Activated naive CD8-positive, alpha-beta T cell treated with anti-CD3 and anti-CD28 coated beads, Interleukin-2, amount 50 U/mL, for 24 hours (primary cell): ENCODE results near the gene LAMP1.

Experiments
- ATAC-seq: fragments of 150-1000 bp; cut with Tn5 transposase; one replicate; pipeline ENCODE4 v1.10.0; 2021
- DNase-seq: peaks from one replicate; pipeline ENCODE4 v3.0.0; 2021
- H3K27ac Mint-ChIP-seq: one replicate; pipeline ENCODE4 v1.8.0; 2021; ENCODE audit warnings: mild to moderate bottlenecking, mixed read lengths
- H3K27me3 Mint-ChIP-seq: one replicate; pipeline ENCODE4 v1.8.0; 2021; ENCODE audit warnings: mixed read lengths
- H3K36me3 Mint-ChIP-seq: one replicate; pipeline ENCODE4 v1.8.0; 2021; ENCODE audit warnings: low read depth, mixed read lengths
- H3K4me1 Mint-ChIP-seq: one replicate; pipeline ENCODE4 v1.8.0; 2021; ENCODE audit warnings: mixed read lengths
- H3K4me3 Mint-ChIP-seq: one replicate; pipeline ENCODE4 v1.8.0; 2021; ENCODE audit warnings: mild to moderate bottlenecking, moderate library complexity, mixed read lengths
- H3K9me3 Mint-ChIP-seq: one replicate; pipeline ENCODE4 v1.8.0; 2021; ENCODE audit warnings: mixed read lengths

The LAMP1 gene

DNA sequence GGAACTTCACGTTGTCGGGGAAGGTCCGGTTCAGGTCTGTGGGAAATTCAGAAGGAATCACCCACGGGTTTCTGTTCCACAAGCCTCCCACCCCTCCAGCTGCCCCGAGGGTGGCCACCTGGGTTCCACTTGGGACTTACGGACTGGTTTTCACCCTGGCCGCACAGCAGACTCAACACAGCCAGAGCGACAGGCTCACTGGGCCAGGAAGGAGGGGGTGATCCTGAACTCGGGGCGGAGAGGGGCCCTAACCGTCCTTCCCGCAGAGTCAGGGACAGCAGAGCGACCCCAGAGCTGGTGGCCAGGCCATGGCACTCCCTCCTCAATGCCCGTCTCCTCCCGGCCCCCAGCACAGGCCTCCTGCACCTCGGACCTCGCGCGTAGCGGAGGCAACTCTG is 53.9 kb downstream of the LAMP1 start:
- Mint-ChIP-seq H3K27me3 (peaks cover 6% of the 10 kb centered on the region), H3K36me3 (no peaks in the 10 kb centered on the region), H3K4me3 (no peak overlapping the region), H3K4me1 (no peaks in the 10 kb centered on the region), H3K9me3 (no peaks in the 10 kb centered on the region), H3K27ac (no peak overlapping the region)
- ATAC-seq (no peak), DNase-seq (no peak)

DNA sequence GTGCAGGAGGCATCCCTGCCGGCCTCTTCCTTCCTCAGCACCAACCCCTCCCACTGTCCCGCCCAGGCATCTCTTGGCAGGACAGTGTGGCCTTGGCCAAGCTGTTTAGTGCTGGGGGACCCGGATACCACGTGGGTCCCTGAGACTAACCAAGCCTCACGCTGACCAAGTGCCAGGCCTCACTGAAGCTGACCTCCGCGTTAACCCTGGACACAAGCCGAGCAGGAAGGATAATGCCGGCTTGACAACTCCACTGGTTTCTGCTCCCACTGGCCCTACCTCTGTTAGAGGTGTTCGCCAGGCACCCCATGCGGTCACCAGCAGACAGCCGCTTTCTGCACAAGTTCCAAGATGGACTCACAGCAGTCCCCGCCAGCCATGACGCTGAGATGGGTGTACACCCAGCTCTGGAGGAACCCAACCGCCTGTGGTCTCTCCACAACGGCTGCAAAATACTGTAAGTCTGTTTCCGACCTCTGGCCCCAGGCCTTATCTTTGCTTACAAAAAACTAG is 54.5 kb downstream of the LAMP1 start:
- DNase-seq (no peak), ATAC-seq (no peak)
- no peaks in the 10 kb centered on the region for H3K36me3 Mint-ChIP-seq
- H3K4me1 Mint-ChIP-seq: no peaks in the 10 kb centered on the region
- H3K27me3 Mint-ChIP-seq: peaks cover 6% of the 10 kb centered on the region
- no peak overlapping the region for H3K27ac Mint-ChIP-seq
- H3K4me3 Mint-ChIP-seq: no peak overlapping the region
- H3K9me3 Mint-ChIP-seq: no peaks in the 10 kb centered on the region

DNA sequence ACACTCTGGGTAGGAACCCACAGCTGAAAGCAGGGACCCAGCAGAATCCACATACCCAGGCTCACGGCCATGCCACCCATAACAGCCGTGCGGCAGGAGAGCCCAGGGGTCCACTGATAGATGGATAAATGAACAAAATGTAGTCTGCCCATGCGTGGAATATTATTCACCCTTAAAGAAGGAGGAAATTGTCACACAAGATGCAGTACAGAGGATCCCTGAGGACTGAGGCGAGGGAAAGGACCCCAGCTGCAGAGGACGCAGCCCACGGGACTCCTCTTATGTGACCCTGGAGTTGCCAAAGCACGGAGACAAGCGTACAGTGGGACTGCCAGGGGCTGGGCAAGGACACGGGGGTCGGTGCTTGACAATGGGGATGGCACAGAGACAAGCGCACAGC is 56.2 kb downstream of the LAMP1 start:
- Mint-ChIP-seq H3K36me3 (no peaks in the 10 kb centered on the region), H3K27ac (no peak overlapping the region), H3K27me3 (peaks cover 6% of the 10 kb centered on the region), H3K4me3 (no peak overlapping the region), H3K4me1 (no peaks in the 10 kb centered on the region), H3K9me3 (no peaks in the 10 kb centered on the region)
- DNase-seq (no peak), ATAC-seq (no peak)

DNA sequence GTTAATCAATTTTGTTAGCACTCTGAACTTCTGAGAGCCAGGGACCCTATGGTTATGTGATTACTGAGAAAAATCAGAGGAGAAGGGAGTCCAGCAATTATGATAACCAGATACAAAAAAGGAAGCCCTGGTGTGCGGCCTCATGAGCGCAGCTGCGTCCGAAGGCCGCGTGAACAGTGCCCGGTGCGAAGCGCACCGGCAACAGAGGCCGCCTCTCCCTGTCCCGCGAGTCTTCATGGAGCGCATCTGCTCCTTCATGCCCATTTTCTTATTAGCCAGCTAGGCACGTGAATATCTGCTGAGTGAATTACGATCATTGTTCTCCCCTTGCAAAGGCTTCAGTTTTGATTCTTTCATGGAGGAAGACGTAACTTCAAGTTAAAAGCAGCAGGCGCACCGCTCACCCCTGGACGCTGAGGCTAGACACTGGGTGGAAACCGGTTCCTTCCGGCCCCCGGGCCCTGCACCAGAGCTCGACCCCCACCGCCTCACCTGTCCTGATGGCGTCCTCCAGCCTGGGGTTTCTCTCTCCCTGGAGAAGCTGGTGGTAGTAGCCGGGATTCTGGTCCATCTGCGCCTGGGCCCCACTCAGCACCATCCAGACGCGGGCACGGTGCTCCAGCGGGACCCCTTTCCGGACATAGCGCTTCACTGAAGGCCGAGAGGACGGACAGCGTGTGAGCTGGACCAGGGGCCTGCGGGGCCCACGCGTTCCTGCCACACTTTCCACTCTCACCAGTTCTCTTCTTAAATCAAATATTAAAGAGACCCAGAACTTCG is 58.0 kb downstream of the LAMP1 start:
- DNase-seq (no peak), ATAC-seq (no peak)
- Mint-ChIP-seq H3K27me3 (peaks cover 15% of the 10 kb centered on the region), H3K4me1 (no peaks in the 10 kb centered on the region), H3K27ac (no peak overlapping the region), H3K4me3 (no peak overlapping the region), H3K36me3 (no peaks in the 10 kb centered on the region), H3K9me3 (no peaks in the 10 kb centered on the region)

DNA sequence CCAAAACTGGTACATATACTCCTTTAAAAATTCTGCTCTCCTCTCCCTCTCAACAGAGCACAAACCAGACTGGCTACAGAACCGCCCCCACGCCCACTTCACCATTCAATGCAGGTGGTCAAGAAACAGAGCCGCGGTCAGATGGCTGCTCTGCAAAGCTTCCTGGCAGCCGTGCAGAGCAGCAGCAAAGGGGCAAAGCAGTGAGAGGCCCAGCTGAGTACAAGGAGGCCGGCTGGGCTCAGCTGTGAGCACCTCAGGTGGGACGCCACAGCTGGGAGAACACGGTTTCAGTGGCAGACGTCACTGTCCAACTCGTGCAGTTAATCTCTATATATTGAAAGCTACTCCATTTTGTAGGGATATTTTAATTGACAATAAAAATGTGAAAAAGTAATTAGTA is 58.6 kb downstream of the LAMP1 start:
- ATAC-seq (no peak), DNase-seq (no peak)
- Mint-ChIP-seq H3K9me3 (no peaks in the 10 kb centered on the region), H3K4me1 (no peaks in the 10 kb centered on the region), H3K36me3 (no peaks in the 10 kb centered on the region), H3K4me3 (no peak overlapping the region), H3K27ac (no peak overlapping the region), H3K27me3 (peaks cover 17% of the 10 kb centered on the region)

DNA sequence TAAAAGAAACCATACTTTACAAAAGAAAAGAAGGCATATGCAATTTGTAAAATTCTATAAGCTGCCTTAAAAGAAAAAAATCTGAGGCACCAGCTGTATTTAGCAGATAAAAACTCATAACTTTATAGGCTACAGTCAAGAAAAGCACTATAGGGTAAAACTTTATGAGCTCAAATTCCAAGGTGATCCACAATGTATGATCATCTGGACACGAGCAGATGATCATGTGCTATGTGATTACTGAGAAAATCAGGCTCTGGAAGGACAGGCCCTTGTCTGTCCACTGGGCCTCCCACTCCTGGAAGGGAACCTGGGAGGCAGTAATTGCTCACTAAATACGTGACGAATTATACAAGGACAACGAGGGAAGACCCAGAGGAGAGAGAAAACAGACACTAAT is 59.6 kb downstream of the LAMP1 start:
- DNase-seq (no peak), ATAC-seq (no peak)
- Mint-ChIP-seq H3K27ac (no peak overlapping the region), H3K27me3 (peaks cover 22% of the 10 kb centered on the region), H3K36me3 (no peaks in the 10 kb centered on the region), H3K4me3 (no peak overlapping the region), H3K9me3 (no peaks in the 10 kb centered on the region), H3K4me1 (peaks cover 1% of the 10 kb centered on the region)

DNA sequence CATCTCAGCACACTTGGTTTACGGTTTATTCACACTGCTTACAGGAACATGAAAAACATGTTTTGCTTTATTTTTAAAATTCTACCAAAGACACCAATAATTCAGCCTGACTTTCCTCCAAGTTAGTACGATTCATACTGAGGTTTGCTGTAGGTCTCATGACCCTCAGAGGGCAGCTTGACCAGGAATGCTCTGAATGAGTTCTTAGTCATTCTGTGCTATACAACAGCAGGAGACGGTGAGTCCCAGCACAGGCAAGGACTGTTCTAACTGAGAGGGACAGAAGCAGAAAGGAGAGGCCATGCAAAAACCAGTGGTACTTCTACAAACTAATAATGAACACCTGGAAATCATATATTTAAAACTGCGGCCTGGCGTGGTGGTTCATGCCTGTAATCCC is 60.5 kb downstream of the LAMP1 start:
- DNase-seq (no peak), ATAC-seq (no peak)
- H3K4me1 Mint-ChIP-seq: peaks cover 1% of the 10 kb centered on the region
- no peaks in the 10 kb centered on the region for H3K9me3 Mint-ChIP-seq
- H3K27ac Mint-ChIP-seq: no peak overlapping the region
- H3K36me3 Mint-ChIP-seq: no peaks in the 10 kb centered on the region
- peaks cover 27% of the 10 kb centered on the region for H3K27me3 Mint-ChIP-seq
- no peak overlapping the region for H3K4me3 Mint-ChIP-seq

DNA sequence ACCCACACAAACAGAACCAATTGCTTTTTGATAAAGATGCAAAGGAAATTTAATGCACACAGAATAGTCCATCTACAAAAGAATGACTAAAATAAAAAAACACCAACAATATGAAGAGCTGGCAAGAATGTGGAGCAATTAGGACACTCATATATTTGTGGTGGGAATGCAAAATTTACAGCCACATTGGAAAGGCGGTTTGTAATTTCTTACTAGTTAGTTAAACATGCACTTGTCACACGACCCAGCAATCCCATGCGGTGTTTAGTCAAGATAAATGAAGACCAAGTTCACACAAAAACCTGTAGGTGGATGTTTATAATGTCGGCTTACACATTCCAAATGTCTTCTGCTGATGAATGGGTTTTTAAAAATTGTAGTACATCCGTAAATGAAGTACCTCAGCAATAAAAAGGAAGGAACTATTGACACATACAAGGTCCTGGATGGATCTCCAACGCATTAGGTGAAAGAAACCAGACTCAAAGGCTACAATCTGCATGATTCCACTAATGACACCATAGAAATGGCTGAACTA is 61.7 kb downstream of the LAMP1 start:
- H3K9me3 Mint-ChIP-seq: no peaks in the 10 kb centered on the region
- H3K36me3 Mint-ChIP-seq: no peaks in the 10 kb centered on the region
- H3K4me3 Mint-ChIP-seq: no peak overlapping the region
- peaks cover 27% of the 10 kb centered on the region for H3K27me3 Mint-ChIP-seq
- no peak for ATAC-seq
- peaks cover 1% of the 10 kb centered on the region for H3K4me1 Mint-ChIP-seq
- DNase-seq: no peak
- H3K27ac Mint-ChIP-seq: no peak overlapping the region

DNA sequence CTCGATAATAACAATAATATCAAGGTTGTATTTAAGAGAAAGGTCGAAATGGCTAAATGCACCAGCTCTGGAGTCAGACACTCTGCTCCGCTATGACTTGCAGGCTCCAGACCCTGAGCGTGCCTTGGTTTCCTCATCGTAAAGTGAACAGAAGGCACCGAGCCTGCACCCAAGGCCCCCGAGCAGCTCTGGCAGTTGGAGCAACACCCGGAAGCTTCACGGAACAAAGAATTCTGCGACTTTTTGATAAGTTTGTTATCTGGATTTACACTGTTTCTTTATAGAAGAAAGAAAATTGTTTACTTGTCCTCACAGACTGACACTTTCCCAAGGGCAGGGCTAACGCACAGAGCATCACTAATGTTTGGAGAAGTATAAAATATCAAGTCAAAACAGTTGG is 62.5 kb downstream of the LAMP1 start:
- H3K4me1 Mint-ChIP-seq: peaks cover 1% of the 10 kb centered on the region
- H3K9me3 Mint-ChIP-seq: no peaks in the 10 kb centered on the region
- peaks cover 27% of the 10 kb centered on the region for H3K27me3 Mint-ChIP-seq
- no peak for ATAC-seq
- H3K36me3 Mint-ChIP-seq: no peaks in the 10 kb centered on the region
- no peak overlapping the region for H3K4me3 Mint-ChIP-seq
- DNase-seq: no peak
- no peak overlapping the region for H3K27ac Mint-ChIP-seq

DNA sequence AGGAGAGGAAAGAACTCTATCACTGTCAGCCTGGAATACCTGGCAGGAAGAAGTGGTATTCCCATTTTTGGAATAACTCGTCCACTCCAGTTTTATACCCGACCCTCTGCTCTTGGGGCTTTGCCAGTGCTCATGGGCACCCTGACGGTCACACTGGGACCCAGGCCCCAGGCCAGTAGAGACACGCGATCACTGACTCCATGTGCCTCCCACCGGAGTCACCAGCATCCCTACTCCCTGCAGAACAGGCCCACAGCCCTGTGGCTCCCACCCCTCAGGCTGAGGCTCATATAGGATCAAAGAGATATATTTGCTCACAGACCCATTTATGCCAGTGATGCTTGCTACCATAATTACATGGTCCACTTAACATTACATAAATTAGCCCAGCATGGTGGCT is 63.4 kb downstream of the LAMP1 start:
- ATAC-seq (no peak), DNase-seq (no peak)
- Mint-ChIP-seq H3K4me3 (no peak overlapping the region), H3K9me3 (no peaks in the 10 kb centered on the region), H3K4me1 (peaks cover 4% of the 10 kb centered on the region), H3K36me3 (no peaks in the 10 kb centered on the region), H3K27me3 (peaks cover 31% of the 10 kb centered on the region), H3K27ac (no peak overlapping the region)

DNA sequence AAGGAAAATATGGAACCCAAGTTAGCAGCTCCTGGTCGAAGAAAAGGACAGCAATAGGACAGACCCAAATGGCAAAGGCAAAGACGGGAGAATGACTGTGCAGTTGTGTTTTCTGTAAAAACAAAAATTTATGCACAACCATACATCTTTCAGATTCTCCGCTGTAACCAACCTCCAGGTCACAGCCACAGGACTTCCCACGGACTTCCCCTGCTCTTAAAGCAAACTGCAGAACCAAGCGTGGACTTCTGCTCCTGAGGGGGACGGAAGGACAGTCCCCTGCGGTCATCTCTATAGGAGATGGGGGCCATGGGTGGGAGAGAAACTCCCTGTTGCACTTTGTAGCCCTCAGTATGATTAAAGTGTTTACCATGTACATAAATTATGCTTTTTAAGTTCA is 64.4 kb downstream of the LAMP1 start:
- H3K27ac Mint-ChIP-seq: no peak overlapping the region
- no peaks in the 10 kb centered on the region for H3K9me3 Mint-ChIP-seq
- H3K4me1 Mint-ChIP-seq: peaks cover 7% of the 10 kb centered on the region
- ATAC-seq: peak; percentile 48
- H3K4me3 Mint-ChIP-seq: no peak overlapping the region
- no peaks in the 10 kb centered on the region for H3K36me3 Mint-ChIP-seq
- no peak for DNase-seq
- H3K27me3 Mint-ChIP-seq: peaks cover 34% of the 10 kb centered on the region

DNA sequence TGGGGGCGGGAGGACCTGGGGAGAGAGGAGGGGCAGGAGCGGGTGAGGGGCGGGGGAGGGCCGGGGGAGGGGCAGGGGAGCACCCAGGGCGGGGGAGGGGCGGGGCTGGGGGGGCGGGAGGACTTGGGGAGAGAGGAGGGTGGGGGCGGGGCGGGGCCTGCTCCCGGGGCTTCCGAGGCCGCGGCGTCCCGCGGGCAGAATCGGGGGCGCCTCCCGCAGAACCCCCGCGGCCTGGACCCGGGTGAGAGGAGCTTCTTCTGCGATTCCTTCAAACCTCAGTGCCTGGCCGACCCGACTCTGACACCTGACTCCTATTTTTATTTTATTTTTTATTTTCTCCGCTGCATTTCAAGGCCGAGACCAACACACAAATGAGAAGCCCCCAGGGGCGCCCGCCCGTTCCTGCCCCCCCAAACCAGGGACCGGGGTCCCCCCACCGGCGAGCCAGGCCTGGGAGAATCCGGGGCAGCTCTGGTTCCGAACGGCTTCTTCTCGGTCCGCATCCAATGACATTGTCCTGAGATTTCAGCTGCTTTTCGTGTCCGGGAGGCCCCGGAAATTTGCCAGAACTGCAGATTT is 67.4 kb downstream of the LAMP1 start:
- no peak for ATAC-seq
- H3K4me1 Mint-ChIP-seq: peaks cover 7% of the 10 kb centered on the region
- H3K9me3 Mint-ChIP-seq: no peaks in the 10 kb centered on the region
- DNase-seq: no peak
- H3K27me3 Mint-ChIP-seq: peaks cover 30% of the 10 kb centered on the region
- H3K36me3 Mint-ChIP-seq: no peaks in the 10 kb centered on the region
- H3K4me3 Mint-ChIP-seq: no peak overlapping the region
- no peak overlapping the region for H3K27ac Mint-ChIP-seq

DNA sequence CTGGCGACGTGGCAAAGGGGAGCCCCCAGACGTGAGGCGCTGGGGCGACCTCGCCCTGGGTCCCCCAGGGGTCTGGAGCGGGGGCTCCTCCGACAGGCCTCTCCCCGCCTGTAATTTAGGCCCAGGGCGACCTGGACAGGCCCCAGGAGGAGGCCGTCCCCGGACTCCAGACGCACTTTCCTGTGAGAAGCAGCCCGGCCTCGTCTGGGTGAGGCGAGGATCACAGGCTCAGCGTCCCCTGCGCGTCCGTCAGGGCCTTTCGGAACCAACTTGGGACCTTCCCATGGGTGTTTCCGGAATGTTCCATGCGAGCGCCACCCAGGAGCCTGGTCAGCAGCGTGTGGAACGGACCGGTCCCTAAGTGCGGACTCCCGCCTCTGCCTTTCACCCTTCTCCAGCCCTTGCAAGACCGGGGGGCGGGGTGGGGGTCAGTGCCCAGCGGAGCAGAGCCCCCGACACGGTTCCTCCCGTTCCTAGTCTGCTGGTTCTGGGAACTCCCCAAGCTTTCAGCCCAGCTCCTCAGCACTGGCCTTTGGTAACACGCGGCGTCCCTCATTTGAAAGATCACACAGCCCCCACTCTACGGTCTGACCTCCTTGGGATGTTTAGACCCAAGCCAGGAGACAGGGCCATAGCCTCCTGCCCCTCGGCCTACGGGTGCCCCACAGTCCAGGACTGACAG is 68.0 kb downstream of the LAMP1 start:
- Mint-ChIP-seq H3K4me3 (peak overlapping the region; percentile 38), H3K27ac (no peak overlapping the region), H3K27me3 (peaks cover 25% of the 10 kb centered on the region), H3K36me3 (no peaks in the 10 kb centered on the region), H3K9me3 (no peaks in the 10 kb centered on the region), H3K4me1 (peaks cover 7% of the 10 kb centered on the region)
- DNase-seq: no peak
- ATAC-seq: no peak

DNA sequence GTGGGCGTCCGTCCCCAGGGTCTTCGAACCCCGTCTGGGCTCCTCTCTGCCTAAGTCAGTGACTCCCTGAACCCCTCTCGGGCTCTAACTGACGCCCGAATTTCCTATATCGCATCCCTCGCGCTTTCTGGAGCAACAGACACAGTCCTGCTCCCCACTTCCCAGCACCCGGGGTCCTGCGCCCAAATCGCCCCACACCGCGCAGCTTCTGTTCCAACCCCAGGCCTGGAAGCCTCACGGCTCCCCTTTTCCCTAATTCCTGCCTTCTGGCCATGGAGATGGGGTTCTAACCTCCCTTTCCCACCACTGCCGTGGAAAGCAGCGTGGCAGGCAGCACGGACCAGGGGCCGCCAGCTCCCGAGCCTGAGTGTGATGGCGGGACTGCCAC is 68.5 kb downstream of the LAMP1 start:
- Mint-ChIP-seq H3K9me3 (no peaks in the 10 kb centered on the region), H3K27me3 (peaks cover 20% of the 10 kb centered on the region), H3K27ac (no peak overlapping the region), H3K36me3 (no peaks in the 10 kb centered on the region), H3K4me3 (peak overlapping the region; percentile 38), H3K4me1 (peaks cover 7% of the 10 kb centered on the region)
- no peak for DNase-seq
- ATAC-seq: no peak
